C4-2B (cell line): ENCODE results near the gene ATXN1.
"Not testable (repeated sequence)": the region's sequence is repeated elsewhere in the genome, so short reads cannot be mapped to it uniquely, and the experiment has no call there.

Source experiments
- H3K27ac ChIP-seq: fragments of 450-650 bp; 2 replicates; pipeline ENCODE4 v1.5.1; 2017
- CTCF ChIP-seq: fragments of 450-650 bp; conservative IDR thresholded peaks from 2 replicates; pipeline ENCODE4 v1.5.1; 2017; ENCODE audit warnings: mild to moderate bottlenecking
- ZFX ChIP-seq: fragments of 450-650 bp; IDR thresholded peaks from 2 replicates; pipeline ENCODE4 v1.6.1; 2017

ATXN1 gene

GRCh38 chr6:16793828-16794412 is 32.7 kb upstream of the ATXN1 start:
- H3K27ac ChIP-seq, result no peak overlapping the region
- TF ChIP-seq ZFX (no peak), CTCF (peak; percentile 26)

GRCh38 chr6:16789329-16790038 is 28.2 kb upstream of the ATXN1 start:
- H3K27ac ChIP-seq, result no peak overlapping the region
- TF ChIP-seq ZFX, result no peak
- no peak for TF ChIP-seq CTCF

GRCh38 chr6:16787128-16787682 is 25.9 kb upstream of the ATXN1 start:
- H3K27ac ChIP-seq, result no peak overlapping the region
- TF ChIP-seq ZFX (no peak), CTCF (no peak)

- H3K27ac ChIP-seq, result no peak overlapping the region
- TF ChIP-seq ZFX, result no peak
- TF ChIP-seq CTCF, result no peak
Observed at GRCh38 chr6:16785496-16785895, 24.2 kb upstream of the ATXN1 start.

GRCh38 chr6:16784957-16785356 is 23.7 kb upstream of the ATXN1 start:
- H3K27ac ChIP-seq, result not testable (repeated sequence)

- no peak overlapping the region for H3K27ac ChIP-seq
- no peak for TF ChIP-seq CTCF
- no peak for TF ChIP-seq ZFX
Observed at GRCh38 chr6:16783952-16784565, 22.8 kb upstream of the ATXN1 start.

GRCh38 chr6:16783509-16783908 is 22.2 kb upstream of the ATXN1 start:
- H3K27ac ChIP-seq, result no peak overlapping the region
- TF ChIP-seq CTCF (no peak), ZFX (no peak)
